ENCODE data around the gene CTNNBL1.

CTNNBL1 gene

GRCh38 chr20:37879843-37880242 lies 186.0 kb downstream of the CTNNBL1 start:
- DNase-seq (ENCODE audit: low spot score): no peak

GRCh38 chr20:37880726-37881591 lies 187.1 kb downstream of the CTNNBL1 start:
- DNase-seq (ENCODE audit: low spot score): no peak

- DNase-seq (ENCODE audit: low spot score): no peak
Observed at GRCh38 chr20:37881601-37882343, 187.9 kb downstream of the CTNNBL1 start.

GRCh38 chr20:37882961-37883712 lies 189.3 kb downstream of the CTNNBL1 start:
- no peak for DNase-seq (ENCODE audit: low spot score)

GRCh38 chr20:37885042-37885441 lies 191.2 kb downstream of the CTNNBL1 start:
- no peak for DNase-seq (ENCODE audit: low spot score)

- no peak for DNase-seq (ENCODE audit: low spot score)
Observed at GRCh38 chr20:37885593-37886503, 192.0 kb downstream of the CTNNBL1 start.

GRCh38 chr20:37886851-37887297 lies 193.0 kb downstream of the CTNNBL1 start:
- peak; percentile 24 for DNase-seq (ENCODE audit: low spot score)

GRCh38 chr20:37888641-37889040 lies 194.8 kb downstream of the CTNNBL1 start:
- no peak for DNase-seq (ENCODE audit: low spot score)

- no peak for DNase-seq (ENCODE audit: low spot score)
Observed at GRCh38 chr20:37890108-37890507, 196.3 kb downstream of the CTNNBL1 start.

GRCh38 chr20:37890643-37891042 lies 196.8 kb downstream of the CTNNBL1 start:
- no peak for DNase-seq (ENCODE audit: low spot score)

- DNase-seq (ENCODE audit: low spot score): no peak
Observed at GRCh38 chr20:37892001-37892400, 198.2 kb downstream of the CTNNBL1 start.

GRCh38 chr20:37893566-37894241 lies 199.9 kb downstream of the CTNNBL1 start:
- DNase-seq (ENCODE audit: low spot score): no peak

GRCh38 chr20:37894454-37894853 lies 200.6 kb downstream of the CTNNBL1 start:
- no peak for DNase-seq (ENCODE audit: low spot score)

- no peak for DNase-seq (ENCODE audit: low spot score)
Observed at GRCh38 chr20:37895166-37895565, 201.3 kb downstream of the CTNNBL1 start.

GRCh38 chr20:37896932-37897548 lies 203.2 kb downstream of the CTNNBL1 start:
- no peak for DNase-seq (ENCODE audit: low spot score)

- DNase-seq (ENCODE audit: low spot score): peak; percentile 10
Observed at GRCh38 chr20:37898233-37899104, 204.6 kb downstream of the CTNNBL1 start.

- DNase-seq (ENCODE audit: low spot score): no peak
Observed at GRCh38 chr20:37899105-37900045, 205.5 kb downstream of the CTNNBL1 start.

GRCh38 chr20:37901240-37901639 lies 207.4 kb downstream of the CTNNBL1 start:
- no peak for DNase-seq (ENCODE audit: low spot score)
